SK-N-SH treated with all-trans-retinoic acid at 6 μM for 48 hours (cell line): Measurements from ENCODE around the gene DUSP14.

Experiments
- ATAC-seq: fragments of 200-7000 bp; cut with Tn5 transposase; 3 replicates; pipeline ENCODE4 v1.9.1; 2020; ENCODE audit warnings: mild to moderate bottlenecking, moderate library complexity
- BACH2 ChIP-seq: fragments of 250-450 bp; sonication (Bioruptor Pico); IDR thresholded peaks from 2 replicates; pipeline ENCODE4 v1.9.0; 2021; ENCODE audit warnings: mild to moderate bottlenecking, borderline replicate concordance
- CSDC2 ChIP-seq: fragments of 250-450 bp; sonication (Bioruptor Pico); IDR thresholded peaks from 2 replicates; pipeline ENCODE4 v1.5.0; 2020; ENCODE audit warnings: mild to moderate bottlenecking, moderate library complexity
- CSRNP3 ChIP-seq: fragments of 250-450 bp; sonication (Bioruptor Pico); IDR thresholded peaks from 2 replicates; pipeline ENCODE4 v1.5.1; 2021; ENCODE audit warnings: mild to moderate bottlenecking, moderate library complexity
- ESRRG ChIP-seq: fragments of 250-450 bp; sonication (Bioruptor Pico); IDR thresholded peaks from 2 replicates; pipeline ENCODE4 v1.6.1; 2021; ENCODE audit warnings: mild to moderate bottlenecking
- GLIS3 ChIP-seq: fragments of 250-450 bp; sonication (Bioruptor Pico); IDR thresholded peaks from 2 replicates; pipeline ENCODE4 v1.5.0; 2020; ENCODE audit warnings: mild to moderate bottlenecking, moderate library complexity
- ISL1 ChIP-seq: fragments of 250-450 bp; sonication (Bioruptor Pico); IDR thresholded peaks from 2 replicates; pipeline ENCODE4 v2.1.2; 2022; ENCODE audit warnings: mild to moderate bottlenecking, moderate library complexity
- OSR1 ChIP-seq: fragments of 250-450 bp; sonication (Bioruptor Pico); IDR thresholded peaks from 2 replicates; pipeline ENCODE4 v1.8.0; 2022; ENCODE audit warnings: moderate library complexity, mild to moderate bottlenecking, inconsistent platforms
- PATZ1 ChIP-seq: fragments of 250-450 bp; sonication (Bioruptor Pico); IDR thresholded peaks from 2 replicates; pipeline ENCODE4 v1.8.0; 2020; ENCODE audit warnings: mild to moderate bottlenecking, moderate library complexity, borderline replicate concordance
- PPARA ChIP-seq: fragments of 250-450 bp; sonication (Bioruptor Pico); IDR thresholded peaks from 2 replicates; pipeline ENCODE4 v1.5.0; 2020; ENCODE audit warnings: mild to moderate bottlenecking, borderline replicate concordance
- RARB ChIP-seq: fragments of 250-450 bp; sonication (Bioruptor Pico); IDR thresholded peaks from 2 replicates; pipeline ENCODE4 v1.8.0; 2021; ENCODE audit warnings: mild to moderate bottlenecking, moderate library complexity
- TCF4 ChIP-seq: fragments of 250-450 bp; sonication (Bioruptor Pico); IDR thresholded peaks from 2 replicates; pipeline ENCODE4 v1.8.0; 2021; ENCODE audit warnings: mild to moderate bottlenecking, moderate library complexity, borderline replicate concordance
- ZC3H10 ChIP-seq: fragments of 250-450 bp; sonication (Bioruptor Pico); IDR thresholded peaks from 2 replicates; pipeline ENCODE4 v1.5.1; 2021; ENCODE audit warnings: mild to moderate bottlenecking, moderate library complexity
- ZFP3 ChIP-seq: fragments of 250-450 bp; sonication (Bioruptor Pico); IDR thresholded peaks from 2 replicates; pipeline ENCODE4 v1.5.0; 2020; ENCODE audit warnings: mild to moderate bottlenecking, moderate library complexity
- ZFP30 ChIP-seq: fragments of 450-650 bp; formaldehyde crosslinking; IDR thresholded peaks from 2 replicates; pipeline ENCODE4 v1.5.0; 2022; ENCODE audit warnings: mild to moderate bottlenecking, moderate library complexity
- ZNF565 ChIP-seq: fragments of 450-650 bp; formaldehyde crosslinking; conservative IDR thresholded peaks from 2 replicates; pipeline ENCODE4 v1.5.0; 2020; ENCODE audit warnings: low read depth, mild to moderate bottlenecking, moderate library complexity
- ZNF70 ChIP-seq: fragments of 450-650 bp; formaldehyde crosslinking; IDR thresholded peaks from 2 replicates; pipeline ENCODE4 v1.5.0; 2020; ENCODE audit warnings: mild to moderate bottlenecking, moderate library complexity
- ZNF8 ChIP-seq: fragments of 450-650 bp; formaldehyde crosslinking; IDR thresholded peaks from 2 replicates; pipeline ENCODE4 v1.5.0; 2020; ENCODE audit warnings: mild to moderate bottlenecking, moderate library complexity

The DUSP14 gene

DNA sequence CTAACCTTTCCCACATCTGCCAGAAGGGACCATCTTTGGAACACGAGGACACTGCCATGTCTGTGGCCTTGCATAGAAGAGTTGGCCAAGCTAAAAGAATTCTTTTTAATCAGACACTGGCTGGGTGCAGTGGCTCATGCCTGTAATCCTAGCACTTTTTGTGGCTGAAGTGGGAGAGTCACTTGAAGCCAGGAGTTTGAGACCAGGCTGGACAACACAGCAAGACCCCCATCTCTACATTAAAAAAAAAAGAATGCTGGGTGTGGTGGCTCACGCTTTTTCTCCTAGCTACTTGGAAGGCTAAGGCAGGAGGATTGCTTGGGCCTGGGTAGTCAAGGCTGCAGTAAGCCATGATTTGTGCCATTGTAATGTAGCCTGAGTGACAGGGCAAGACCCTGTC lies 9.3 kb upstream of the DUSP14 start:
- TF ChIP-seq PPARA (CRISPR knock-in tag) (no peak), ZFP3 (CRISPR knock-in tag) (no peak), PATZ1 (CRISPR knock-in tag) (no peak), RARB (CRISPR knock-in tag) (no peak), CSRNP3 (CRISPR knock-in tag) (no peak), ISL1 (CRISPR knock-in tag) (no peak), ZNF565 (CRISPR knock-in tag) (no peak), ZNF8 (CRISPR knock-in tag) (no peak), ZC3H10 (CRISPR knock-in tag) (no peak), OSR1 (CRISPR knock-in tag) (no peak), ZFP30 (CRISPR knock-in tag) (no peak), BACH2 (CRISPR knock-in tag) (no peak)

GRCh38 chr17:37481001-37481665 lies 8.6 kb upstream of the DUSP14 start:
- no peak for TF ChIP-seq ZNF8 (CRISPR knock-in tag)
- no peak for TF ChIP-seq ZNF565 (CRISPR knock-in tag)
- ATAC-seq, result no peak

More for the DNA sequence above, 9.3 kb upstream of the DUSP14 start:
- ATAC-seq, result no peak

DNA sequence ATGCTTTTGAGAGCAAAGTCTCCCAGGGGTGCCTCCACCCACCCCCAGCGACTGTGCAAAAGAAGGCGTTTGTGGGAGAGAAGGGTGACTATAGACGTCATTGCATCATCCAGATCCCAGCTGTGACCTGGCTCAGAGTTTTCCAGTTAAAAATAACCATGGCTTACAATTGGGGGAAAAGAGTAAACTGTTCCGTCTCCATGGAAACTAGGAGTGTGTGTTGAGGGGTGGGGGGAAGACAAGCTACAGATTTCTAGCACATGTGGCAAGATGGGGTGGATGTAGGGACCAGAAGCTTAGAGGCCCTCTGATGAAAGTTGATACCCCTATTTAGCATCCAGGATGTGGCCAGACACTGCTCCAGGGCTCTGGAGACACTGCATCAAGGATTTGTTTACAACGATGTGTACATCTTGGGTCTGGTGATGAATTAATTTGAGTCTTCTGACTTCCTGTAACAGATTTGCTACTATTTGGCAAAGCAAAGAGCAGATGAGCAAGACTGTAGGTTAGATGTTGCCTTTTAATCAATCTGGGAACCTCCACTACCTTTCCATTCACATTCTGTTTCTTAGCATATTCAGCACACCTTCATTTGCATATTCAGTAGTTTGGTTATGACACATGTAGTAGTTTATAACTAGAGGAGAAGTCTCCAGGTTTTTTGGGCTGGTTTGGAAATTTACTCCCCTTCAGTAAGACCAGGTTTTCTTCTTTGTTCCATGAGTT lies 6.2 kb upstream of the DUSP14 start:
- TF ChIP-seq ZNF565 (CRISPR knock-in tag) (no peak), GLIS3 (CRISPR knock-in tag) (no peak)
- peak; percentile 14; the same call in 1 of the 3 replicates for ATAC-seq

- TF ChIP-seq PPARA (CRISPR knock-in tag), result no peak
- TF ChIP-seq ESRRG, result no peak
- no peak for TF ChIP-seq CSRNP3 (CRISPR knock-in tag)
- no peak for TF ChIP-seq CSDC2 (CRISPR knock-in tag)
- TF ChIP-seq TCF4, result no peak
- no peak for TF ChIP-seq ZNF8 (CRISPR knock-in tag)
- TF ChIP-seq, all 23 proteins: peak for 0
- no peak for ATAC-seq
These were observed 3.6 kb upstream of the DUSP14 start for GRCh38 chr17:37485938-37486570.

DNA sequence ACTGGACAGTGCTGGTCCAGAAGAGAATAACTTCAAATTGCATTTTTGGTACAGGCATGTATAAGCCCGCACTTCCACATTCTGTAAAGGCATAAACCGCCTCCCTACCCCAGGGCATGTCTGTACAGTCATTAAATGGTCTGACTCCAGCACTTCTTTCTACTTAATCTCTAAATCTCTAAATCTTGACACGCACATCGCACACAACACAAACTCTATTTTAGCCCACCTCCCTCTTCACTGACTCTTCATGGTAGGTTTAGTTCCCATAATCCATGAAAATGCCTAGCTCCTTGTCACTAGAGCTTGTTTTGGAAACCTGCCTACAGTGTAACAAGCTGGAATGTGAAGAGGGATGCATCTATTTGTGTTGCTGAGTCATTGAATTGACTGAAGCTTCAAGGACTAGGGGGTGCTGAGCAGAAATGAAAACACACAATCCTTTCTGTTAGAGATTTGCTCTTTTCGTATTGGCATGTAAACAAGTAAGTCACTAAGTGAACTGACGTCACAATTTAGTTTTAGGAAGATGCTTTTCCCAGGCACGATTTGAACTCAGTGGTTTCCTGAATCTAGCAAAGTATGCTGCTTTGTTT lies 1.6 kb upstream of the DUSP14 start:
- TF ChIP-seq ISL1 (CRISPR knock-in tag), result peak; percentile 29; the same call in 1 of the 2 replicates
- no peak for TF ChIP-seq ZFP3 (CRISPR knock-in tag)
- TF ChIP-seq ZNF70, result no peak
- ATAC-seq, result peak; percentile 59

DNA sequence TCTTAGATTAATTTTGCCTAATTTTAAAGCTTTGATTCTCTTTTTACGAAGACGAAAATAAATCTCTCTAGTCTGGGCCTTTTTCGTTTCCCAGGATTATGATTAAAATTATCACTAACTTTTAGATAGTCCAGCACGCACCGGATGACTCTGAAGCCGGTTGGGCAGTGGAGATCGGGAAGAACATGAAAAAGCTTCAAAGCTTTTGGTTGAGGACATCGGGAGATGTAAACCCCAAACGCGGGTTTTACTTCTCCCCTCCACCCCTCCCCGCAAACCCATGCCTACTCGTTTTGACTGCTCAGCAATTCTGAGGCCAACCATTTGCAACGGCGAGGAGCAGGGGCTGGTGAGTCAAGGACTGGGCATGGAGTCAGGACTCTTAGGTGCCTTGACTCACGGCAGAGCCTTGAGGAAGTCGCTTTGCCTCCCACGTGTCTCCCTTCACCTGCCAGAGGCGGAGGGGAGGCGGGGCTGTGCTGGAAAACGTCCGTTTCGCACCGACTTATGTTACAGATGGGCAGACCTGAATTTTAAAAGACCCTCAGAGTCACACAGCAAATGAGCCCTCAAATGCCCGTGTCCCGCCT lies 989 bp upstream of the DUSP14 start:
- TF ChIP-seq CSDC2 (CRISPR knock-in tag), result no peak
- peak; percentile 68 for ATAC-seq
